RKO (cell line): ENCODE results near the gene POLG.
"Not testable (repeated sequence)": the region's sequence is repeated elsewhere in the genome, so short reads cannot be mapped to it uniquely, and the experiment has no call there.

Experiments used
- DNase-seq: peaks from one replicate; pipeline ENCODE4 v3.0.0-alpha.2; 2016; ENCODE audit warnings: low spot score

The POLG gene

GRCh38 chr15:89282631-89283030, 52.0 kb downstream of the POLG start:
- no peak for DNase-seq

DNA sequence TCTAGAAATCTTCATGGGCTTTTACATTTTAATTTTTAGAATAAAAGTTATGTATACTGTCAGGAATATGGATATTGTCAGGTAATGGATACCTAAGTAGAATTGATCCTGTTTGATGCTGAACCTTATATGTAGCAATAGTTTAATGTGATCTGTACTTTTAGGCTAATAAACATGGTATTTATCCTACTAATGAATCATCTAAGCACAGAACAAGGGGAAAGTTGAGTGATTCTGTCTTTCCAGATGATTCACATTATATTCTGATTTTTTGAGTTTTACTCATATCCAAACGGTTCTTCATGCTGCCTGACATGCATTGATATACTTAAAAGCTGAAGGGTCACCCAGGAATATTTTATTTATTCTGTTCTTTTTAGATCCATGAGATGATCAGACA, 56.3 kb downstream of the POLG start:
- no peak for DNase-seq

- DNase-seq = not testable (repeated sequence)
These were observed 57.3 kb downstream of the POLG start for GRCh38 chr15:89277281-89277680.
